Activated CD8-positive, alpha-beta memory T cell treated with anti-CD3 and anti-CD28 coated beads, Interleukin-2, amount 50 U/mL, for 1 hour (primary cell): ENCODE measurements around the gene EIF4A3.
A peak's percentile ranks its signal among the peaks of the same experiment; 100 is the strongest.
"Not testable (repeated sequence)": the region's sequence is repeated elsewhere in the genome, so short reads cannot be mapped to it uniquely, and the experiment has no call there.

Experiments used
- DNase-seq: peaks from one replicate; pipeline ENCODE4 v3.0.0-alpha.2; 2020; ENCODE audit errors: extremely low read depth

Gene EIF4A3

GRCh38 chr17:80101011-80101945 is 45.6 kb downstream of the EIF4A3 start, which contains the start of gene GAA:
GAA (plus strand) TSS chr17:80101581; CDS start chr17:80104587, 3,006 bp downstream.
- DNase-seq, result peak; percentile 62

GRCh38 chr17:80100035-80100323 is 46.9 kb downstream of the EIF4A3 start:
- no peak for DNase-seq

DNA sequence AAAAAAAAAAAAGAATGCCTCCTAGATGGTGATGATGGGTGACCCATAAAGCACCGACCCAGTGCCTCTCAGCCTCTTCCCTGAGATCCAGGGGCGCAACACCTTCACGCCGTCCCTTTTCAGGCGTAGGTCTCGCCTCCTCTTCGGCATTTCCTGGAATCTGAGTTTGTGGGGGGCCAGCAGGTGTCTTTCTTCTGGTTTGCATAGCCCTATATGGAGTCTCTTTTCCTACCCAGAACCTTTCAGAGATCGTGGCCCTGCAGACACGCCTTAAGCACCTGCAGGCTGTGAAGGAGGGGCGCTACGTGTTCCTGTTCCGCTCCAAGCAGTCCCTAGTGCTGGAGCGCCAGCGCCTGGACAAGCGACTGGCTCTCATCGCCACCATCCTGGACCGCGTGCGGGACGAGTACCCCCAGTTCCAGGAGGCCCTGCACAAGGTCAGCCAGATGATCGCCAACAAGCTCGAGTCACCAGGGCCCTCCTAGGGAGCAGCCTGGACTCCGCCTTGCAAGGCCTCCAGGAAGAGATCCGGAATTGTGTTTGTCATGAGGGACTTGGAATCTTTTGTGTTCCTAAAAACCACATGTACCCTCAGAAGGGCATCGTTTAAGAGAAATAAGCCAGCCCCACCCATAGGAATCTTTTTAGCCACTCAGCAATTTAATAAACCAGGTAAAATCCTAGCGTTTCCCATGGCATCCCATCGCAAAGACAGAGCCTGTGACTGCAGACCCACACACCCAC is 47.5 kb downstream of the EIF4A3 start:
- DNase-seq, result no peak

DNA sequence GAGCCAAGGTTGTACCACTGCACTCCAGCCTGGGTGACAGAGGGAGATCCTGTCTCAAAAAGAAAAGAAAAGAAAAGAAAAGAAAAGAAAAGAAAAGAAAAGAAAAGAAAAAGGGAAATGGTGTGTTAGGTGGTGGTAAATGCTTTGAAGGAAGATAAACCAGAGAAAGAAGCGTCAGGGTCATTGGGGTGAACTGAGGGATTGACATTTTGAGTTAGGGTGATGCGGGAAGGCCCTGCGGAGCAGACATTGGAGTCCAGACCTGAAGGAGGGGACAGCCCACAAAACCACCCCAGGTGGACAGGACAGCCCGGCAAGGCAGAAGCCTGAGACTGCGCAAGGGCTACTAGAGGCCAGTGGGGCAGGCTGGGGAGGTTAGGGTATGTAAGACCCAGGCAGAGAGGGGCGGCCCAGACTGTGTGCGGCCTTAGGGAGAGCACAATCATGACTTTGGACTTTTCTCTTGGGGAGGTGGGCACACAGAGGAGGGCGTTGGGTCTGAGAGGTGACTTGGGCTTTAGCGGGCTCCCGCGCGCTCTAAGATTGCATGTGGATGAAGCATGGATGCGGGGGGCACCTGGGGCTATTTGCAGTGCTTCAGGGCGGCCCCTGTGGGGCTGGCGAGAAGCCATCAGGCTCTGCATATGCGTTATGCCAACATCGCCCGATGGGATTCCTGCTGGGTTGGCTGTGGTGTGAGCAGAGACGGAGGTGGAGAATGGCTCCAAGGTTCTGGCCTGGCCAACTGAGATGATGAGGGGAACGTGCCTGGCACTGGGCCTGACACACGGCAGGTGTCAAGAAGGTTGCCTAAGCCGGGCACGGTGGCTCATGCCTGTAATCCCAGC is 48.9 kb downstream of the EIF4A3 start:
- no peak for DNase-seq

DNA sequence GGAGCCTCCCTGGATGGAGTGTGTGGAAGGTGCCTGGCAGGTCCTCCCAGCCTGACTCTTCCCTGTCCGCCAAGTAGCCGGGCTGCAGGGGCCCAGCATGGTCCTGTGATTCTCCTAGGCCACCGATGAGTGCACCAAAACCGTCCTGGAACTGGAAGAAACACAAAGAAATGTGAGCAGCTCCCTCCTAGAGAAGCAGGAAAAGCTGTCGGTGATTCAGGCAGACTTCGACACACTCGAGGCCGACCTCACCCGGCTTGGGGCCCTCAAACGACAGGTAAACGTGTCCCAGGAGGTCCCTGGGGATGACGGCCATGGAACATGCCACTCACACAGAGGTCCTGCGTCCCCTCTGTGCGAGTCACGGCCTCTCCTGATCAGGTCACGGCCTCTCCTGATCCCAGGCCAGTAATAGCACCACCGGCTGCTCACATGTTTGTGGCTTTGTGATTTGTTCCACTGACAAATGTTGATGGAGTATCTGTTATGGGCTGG is 49.8 kb downstream of the EIF4A3 start:
- no peak for DNase-seq

DNA sequence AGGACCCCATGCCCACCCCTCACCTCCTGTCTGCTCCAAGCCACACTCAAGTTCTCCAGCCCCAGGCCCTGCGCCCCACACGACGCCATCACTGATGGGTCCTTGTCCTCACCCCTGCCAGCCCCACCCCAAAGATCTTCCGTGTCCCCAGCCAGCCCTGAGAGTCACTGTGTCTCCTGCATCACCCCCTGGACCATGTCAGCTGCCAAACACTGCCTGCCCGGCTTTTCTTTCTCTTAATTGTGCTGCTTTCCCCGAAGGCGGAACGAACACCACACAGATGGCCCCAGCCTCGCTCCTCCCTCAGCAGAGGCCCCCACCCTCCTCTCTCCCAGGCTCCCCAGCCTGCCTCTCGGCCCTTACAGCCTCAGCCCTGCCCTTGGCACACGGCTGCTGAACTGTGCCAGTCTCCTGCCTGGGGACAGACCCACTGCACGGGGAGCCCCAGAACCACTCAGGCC is 50.3 kb downstream of the EIF4A3 start:
- no peak for DNase-seq

- no peak for DNase-seq
These were observed 51.0 kb downstream of the EIF4A3 start for GRCh38 chr17:80095844-80096475.

GRCh38 chr17:80095038-80095843 is 51.7 kb downstream of the EIF4A3 start:
- DNase-seq, result no peak

- DNase-seq, result no peak
These were observed 54.0 kb downstream of the EIF4A3 start for GRCh38 chr17:80092959-80093358.

- DNase-seq, result no peak
These were observed 55.6 kb downstream of the EIF4A3 start for GRCh38 chr17:80091376-80091775.

GRCh38 chr17:80090164-80090563 is 56.8 kb downstream of the EIF4A3 start:
- not testable (repeated sequence) for DNase-seq

DNA sequence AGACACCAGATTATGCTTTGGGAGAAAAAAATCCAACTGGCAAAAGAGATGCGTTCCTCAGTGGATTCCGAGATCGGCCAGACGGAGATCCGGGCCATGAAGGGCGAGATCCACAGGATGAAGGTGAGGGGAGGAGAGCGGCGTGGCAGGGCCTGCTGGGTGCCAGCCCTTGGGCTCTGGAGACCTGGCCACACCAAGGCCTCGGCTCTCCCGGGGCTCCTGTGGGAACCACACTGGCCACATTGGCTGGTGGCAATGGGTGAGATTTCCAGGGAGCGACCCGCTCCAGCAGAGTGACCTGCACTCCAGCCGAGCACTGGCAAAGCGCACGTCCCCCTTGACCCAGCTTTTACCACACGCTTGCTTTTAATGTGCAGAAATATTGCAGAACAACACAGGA is 57.2 kb downstream of the EIF4A3 start:
- DNase-seq, result no peak

DNA sequence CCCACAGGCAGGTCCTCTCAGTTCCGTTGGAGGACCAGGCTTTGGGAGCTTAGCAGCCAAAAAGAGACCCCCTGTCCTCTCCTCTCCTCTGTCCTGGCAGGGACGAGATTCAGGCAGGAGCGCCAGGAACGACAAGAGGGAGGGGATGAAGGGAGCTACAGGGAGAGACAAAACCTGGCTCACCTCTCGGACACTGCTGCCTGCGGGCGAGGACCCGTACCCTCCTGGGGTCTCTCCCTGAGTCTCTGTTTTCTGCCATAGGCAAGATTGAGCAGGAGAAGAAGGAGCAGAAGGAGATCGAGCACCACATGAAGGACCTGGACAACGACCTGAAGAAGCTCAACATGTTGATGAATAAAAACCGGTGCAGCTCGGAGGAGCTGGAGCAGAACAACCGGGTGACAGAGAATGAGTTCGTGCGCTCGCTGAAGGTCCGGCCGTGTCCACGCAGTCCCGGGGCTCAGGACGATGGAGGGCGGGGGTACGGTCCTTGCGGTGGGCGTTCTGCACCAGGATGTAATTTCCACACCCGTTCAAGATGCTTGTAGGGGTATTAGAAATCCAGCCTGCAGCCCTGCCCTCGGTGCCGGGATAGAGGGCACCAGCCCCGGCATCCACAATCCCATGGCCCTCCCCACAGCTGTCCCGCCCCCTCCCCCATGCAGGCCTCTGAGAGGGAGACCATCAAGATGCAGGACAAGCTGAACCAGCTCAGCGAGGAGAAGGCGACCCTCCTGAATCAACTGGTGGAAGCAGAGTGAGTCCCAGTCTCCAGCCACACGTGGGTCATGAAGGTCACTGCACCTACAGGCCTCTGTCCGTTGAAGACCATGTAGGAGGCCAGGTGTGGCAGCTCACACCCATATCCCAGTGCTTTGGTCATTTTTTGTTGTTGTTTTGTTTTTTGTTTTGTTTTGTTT is 59.3 kb downstream of the EIF4A3 start:
- no peak for DNase-seq

DNA sequence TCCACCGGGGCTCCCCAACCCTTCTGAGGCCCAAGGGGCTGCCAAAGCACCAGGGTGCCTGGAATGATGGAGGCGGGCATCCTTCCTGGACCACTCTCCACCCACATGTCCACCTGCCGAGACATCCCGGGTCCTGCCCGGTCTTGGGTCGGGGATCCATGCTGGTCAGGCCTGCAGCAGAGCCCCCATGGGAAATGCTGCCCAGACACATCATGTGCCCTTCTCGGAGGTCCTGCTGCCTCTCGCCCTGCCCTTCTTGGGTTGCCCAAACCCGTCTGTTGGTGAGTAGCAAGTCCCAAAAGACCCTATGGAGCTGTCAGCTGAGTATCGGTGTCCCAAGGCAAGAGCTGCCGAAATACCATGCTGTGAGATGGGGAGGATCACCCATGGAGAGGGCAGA is 60.3 kb downstream of the EIF4A3 start:
- DNase-seq, result no peak

DNA sequence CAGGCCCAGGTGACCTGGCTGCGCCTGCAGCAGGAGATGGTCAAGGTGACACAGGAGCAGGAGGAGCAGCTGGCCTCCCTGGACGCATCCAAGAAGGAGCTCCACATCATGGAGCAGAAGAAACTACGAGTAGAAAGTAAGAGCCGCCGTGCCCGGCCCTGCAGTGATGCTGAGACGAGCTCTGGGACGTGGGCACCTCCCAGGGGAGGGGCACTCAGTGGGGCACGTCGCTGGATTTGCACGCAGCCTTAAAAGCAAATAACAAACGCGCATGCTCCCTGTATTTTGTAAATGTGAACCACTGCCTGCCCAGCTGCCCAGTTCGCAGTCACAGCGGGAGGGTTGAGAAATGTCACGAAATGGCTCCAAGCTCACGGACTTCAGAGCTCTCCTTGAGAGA is 60.8 kb downstream of the EIF4A3 start:
- DNase-seq, result no peak

DNA sequence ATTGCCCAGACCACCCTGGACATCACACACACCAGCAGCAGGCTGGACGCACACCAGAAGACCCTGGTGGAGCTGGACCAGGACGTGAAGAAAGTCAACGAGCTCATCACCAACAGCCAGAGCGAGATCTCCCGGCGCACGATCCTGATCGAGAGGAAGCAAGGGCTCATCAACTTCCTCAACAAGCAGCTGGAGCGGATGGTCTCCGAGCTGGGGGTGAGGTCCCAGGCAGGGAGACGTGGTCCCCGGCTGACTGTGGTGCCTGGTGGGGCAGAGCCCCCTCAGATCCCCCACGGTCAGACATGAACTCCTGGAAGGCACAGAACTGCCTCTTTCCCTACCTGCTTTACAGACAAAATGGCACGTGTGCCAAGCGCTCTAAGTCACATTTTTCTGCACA is 62.2 kb downstream of the EIF4A3 start:
- no peak for DNase-seq
